ENCODE data around the gene COL5A2. TPM values are rescaled to one million over a fixed set of nuclear protein-coding genes. Genes with fewer than 3 reads are reported as not detected.

Gene COL5A2
- polyA plus RNA-seq, result under 1 TPM in 1 of 3 donors, not detected in 2; 0.04 TPM

DNA sequence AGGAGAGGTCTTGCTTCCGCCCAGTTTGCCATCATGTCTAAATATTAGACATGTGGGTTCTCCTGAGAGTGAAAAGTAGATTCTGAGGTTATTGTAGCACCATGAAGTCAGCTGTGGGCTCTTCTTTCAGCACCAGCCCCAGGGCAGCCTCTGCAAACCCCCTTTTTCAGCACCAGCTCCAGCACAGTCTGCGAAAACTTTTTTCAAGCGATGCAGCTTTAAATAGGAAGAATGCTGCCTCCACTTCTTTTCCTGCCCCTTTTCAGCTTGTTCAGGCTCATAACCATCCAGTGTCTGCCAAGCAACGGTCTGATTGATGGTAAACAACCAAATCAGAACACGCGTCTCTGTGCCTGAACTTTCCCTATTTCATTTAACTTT, at the start of gene COL5A2:
COL5A2 (minus strand) TSS at position 192 of the 381 bp plus-strand sequence; CDS start at position 35, 157 bp downstream.
- Mint-ChIP-seq H3K27me3 (ENCODE audit: low read depth in 3 of 3) (peaks cover 0 to 2% (median 2%) of the 10 kb centered on the region in 3 donors), H3K27ac (no peak within 1 kb of the TSS), H3K36me3 (no peaks in the 10 kb centered on the region), H3K9me3 (peaks cover 0 to 11% (median 4%) of the 10 kb centered on the region in 6 donors), H3K4me3 (no peak within 1 kb of the TSS), H3K4me1 (no peaks in the 10 kb centered on the region)
- no peak for DNase-seq

DNA sequence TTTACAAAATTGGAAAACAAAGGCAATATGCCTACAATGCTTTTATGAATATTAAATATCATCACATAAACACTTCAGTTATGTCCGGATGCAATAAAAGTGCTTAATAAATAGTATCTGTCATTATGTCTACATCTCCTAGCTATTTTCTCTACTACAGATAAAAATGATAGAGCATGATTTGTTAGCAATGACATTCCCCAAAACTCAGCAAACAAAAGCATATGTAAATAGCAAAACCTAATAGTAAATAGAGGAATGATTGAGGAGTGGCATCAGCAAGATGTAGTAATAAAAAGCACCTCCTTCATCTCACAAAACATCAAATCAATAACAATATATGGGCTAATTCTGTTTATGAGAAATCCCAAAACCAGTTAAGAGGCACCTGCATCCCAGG, 46.5 kb upstream of the COL5A2 start:
- no peak overlapping the region for H3K27ac Mint-ChIP-seq

DNA sequence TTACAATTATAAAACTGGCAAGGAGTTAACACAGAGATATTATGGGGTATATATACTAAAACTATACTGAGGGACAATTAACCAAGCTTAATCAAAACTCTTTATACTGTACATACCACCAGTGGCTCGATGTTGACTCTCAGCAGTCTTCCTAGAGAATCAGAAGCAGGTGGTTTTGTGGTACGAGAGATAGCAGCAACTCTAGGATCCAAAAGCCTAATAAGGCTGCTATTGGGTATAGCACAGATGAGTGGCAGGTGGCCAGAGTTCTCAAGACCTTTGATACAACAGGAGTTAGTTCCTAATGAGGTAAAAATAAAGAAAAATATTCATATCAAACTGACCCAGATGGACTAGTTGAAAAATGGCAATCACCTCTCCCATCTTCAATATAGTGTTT, 45.5 kb upstream of the COL5A2 start:
- H3K36me3 Mint-ChIP-seq, result no peaks in the 10 kb centered on the region
- no peak for DNase-seq
- H3K27me3 Mint-ChIP-seq (ENCODE audit: low read depth in 3 of 3), result no peaks in the 10 kb centered on the region
- H3K4me3 Mint-ChIP-seq, result no peak overlapping the region
- no peaks in the 10 kb centered on the region for H3K4me1 Mint-ChIP-seq
- H3K9me3 Mint-ChIP-seq, result peaks cover 0 to 9% (median 5%) of the 10 kb centered on the region in 6 donors
- H3K27ac Mint-ChIP-seq, result no peak overlapping the region

More for the DNA sequence above, 46.5 kb upstream of the COL5A2 start:
- Mint-ChIP-seq H3K4me1 (no peaks in the 10 kb centered on the region), H3K36me3 (no peaks in the 10 kb centered on the region), H3K9me3 (peaks cover 0 to 9% (median 5%) of the 10 kb centered on the region in 6 donors), H3K4me3 (no peak overlapping the region), H3K27me3 (ENCODE audit: low read depth in 3 of 3) (no peaks in the 10 kb centered on the region)
- DNase-seq, result no peak

GRCh38 chr2:189222468-189223105, 43.0 kb upstream of the COL5A2 start:
- no peak overlapping the region for H3K4me3 Mint-ChIP-seq
- no peaks in the 10 kb centered on the region for H3K27me3 Mint-ChIP-seq (ENCODE audit: low read depth in 3 of 3)
- no peak for DNase-seq
- no peak overlapping the region for H3K27ac Mint-ChIP-seq
- peaks cover 0 to 11% (median 2%) of the 10 kb centered on the region in 6 donors for H3K9me3 Mint-ChIP-seq
- no peaks in the 10 kb centered on the region for H3K4me1 Mint-ChIP-seq
- H3K36me3 Mint-ChIP-seq, result no peaks in the 10 kb centered on the region

GRCh38 chr2:189221811-189222467, 42.4 kb upstream of the COL5A2 start:
- no peak overlapping the region for H3K4me3 Mint-ChIP-seq
- no peaks in the 10 kb centered on the region for H3K4me1 Mint-ChIP-seq
- H3K27me3 Mint-ChIP-seq (ENCODE audit: low read depth in 3 of 3), result no peaks in the 10 kb centered on the region
- H3K27ac Mint-ChIP-seq, result no peak overlapping the region
- no peak for DNase-seq
- H3K9me3 Mint-ChIP-seq, result peaks cover 0 to 13% (median under 1%) of the 10 kb centered on the region in 6 donors
- H3K36me3 Mint-ChIP-seq, result no peaks in the 10 kb centered on the region

GRCh38 chr2:189218236-189218635, 38.7 kb upstream of the COL5A2 start:
- H3K4me1 Mint-ChIP-seq, result no peaks in the 10 kb centered on the region
- no peak overlapping the region for H3K4me3 Mint-ChIP-seq
- peaks cover 0 to 2% (median 0%) of the 10 kb centered on the region in 3 donors for H3K27me3 Mint-ChIP-seq (ENCODE audit: low read depth in 3 of 3)
- no peak for DNase-seq
- H3K27ac Mint-ChIP-seq, result no peak overlapping the region
- H3K9me3 Mint-ChIP-seq, result peaks cover 0 to 4% (median 0%) of the 10 kb centered on the region in 6 donors
- H3K36me3 Mint-ChIP-seq, result no peaks in the 10 kb centered on the region

GRCh38 chr2:189217541-189217940, 38.0 kb upstream of the COL5A2 start:
- no peak overlapping the region for H3K4me3 Mint-ChIP-seq
- no peaks in the 10 kb centered on the region for H3K36me3 Mint-ChIP-seq
- peaks cover 0 to 4% (median under 1%) of the 10 kb centered on the region in 6 donors for H3K9me3 Mint-ChIP-seq
- no peaks in the 10 kb centered on the region for H3K4me1 Mint-ChIP-seq
- H3K27ac Mint-ChIP-seq, result no peak overlapping the region
- H3K27me3 Mint-ChIP-seq (ENCODE audit: low read depth in 3 of 3), result peaks cover 0 to 2% (median 0%) of the 10 kb centered on the region in 3 donors
- DNase-seq, result no peak

DNA sequence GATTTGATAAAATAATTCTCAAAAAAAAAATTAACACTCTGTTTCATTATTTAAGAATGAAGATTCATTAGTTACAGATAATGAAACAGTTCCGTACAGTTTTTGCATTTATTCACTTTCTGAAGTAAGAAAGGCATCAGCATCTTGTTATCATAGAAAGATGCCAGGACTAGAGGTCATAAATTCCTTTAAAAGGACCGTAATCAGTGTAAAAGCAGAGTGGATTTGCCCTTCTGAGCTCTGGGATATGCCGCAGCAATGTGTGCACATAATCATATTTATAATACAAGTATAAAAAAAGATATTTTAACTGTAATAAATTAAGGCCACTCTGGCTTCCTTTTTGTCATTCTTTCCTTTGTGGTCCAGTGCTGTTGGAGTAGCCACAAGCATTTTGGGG, 37.5 kb upstream of the COL5A2 start:
- H3K27ac Mint-ChIP-seq, result no peak overlapping the region

DNA sequence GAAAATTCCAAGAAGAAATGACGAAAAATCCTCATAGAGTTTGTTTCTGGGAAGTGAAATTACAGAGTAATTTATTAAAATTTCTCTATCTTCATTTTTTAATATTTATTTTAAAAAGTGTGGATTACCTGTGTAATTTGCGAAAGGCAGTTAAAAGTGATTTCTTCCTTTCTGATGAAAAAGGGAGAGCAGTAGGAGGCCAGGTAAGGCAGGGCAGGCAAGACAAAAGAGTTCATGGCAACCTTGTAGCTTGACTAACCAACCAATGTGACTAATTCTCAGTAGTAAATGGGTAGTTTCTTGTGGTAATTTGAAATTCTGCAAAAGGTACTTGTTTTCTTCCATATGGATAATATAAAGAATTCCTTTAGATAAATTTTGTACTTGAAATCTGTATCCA, 34.9 kb upstream of the COL5A2 start:
- Mint-ChIP-seq H3K4me3 (no peak overlapping the region), H3K4me1 (no peaks in the 10 kb centered on the region), H3K9me3 (peaks cover 0 to 12% (median under 1%) of the 10 kb centered on the region in 6 donors), H3K36me3 (no peaks in the 10 kb centered on the region), H3K27ac (no peak overlapping the region), H3K27me3 (ENCODE audit: low read depth in 3 of 3) (peaks cover 0 to 2% (median 0%) of the 10 kb centered on the region in 3 donors)
- DNase-seq, result no peak

More for the DNA sequence above, 37.5 kb upstream of the COL5A2 start:
- no peak for DNase-seq
- no peaks in the 10 kb centered on the region for H3K36me3 Mint-ChIP-seq
- peaks cover 0 to 4% (median 2%) of the 10 kb centered on the region in 6 donors for H3K9me3 Mint-ChIP-seq
- H3K4me1 Mint-ChIP-seq, result no peaks in the 10 kb centered on the region
- H3K4me3 Mint-ChIP-seq, result no peak overlapping the region
- peaks cover 0 to 2% (median 0%) of the 10 kb centered on the region in 3 donors for H3K27me3 Mint-ChIP-seq (ENCODE audit: low read depth in 3 of 3)

DNA sequence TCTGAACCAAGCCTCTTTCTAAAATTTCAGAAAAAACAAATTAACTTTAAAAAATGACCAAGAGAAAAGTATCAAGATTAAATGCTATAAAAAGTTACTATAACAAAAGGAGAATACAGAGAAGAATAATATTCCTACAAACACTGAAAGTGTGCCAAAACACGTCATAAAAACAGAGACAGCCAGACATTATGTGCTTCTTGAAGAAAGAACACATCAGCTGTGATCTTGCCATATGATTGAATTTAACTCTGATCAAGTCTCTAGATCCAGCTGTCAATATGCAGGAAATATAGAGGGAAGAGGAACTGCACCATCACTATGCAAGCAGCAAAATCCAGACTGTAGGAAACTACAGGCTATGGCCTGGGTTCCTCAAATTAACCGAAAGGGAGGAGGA, 33.7 kb upstream of the COL5A2 start:
- no peak overlapping the region for H3K4me3 Mint-ChIP-seq

GRCh38 chr2:189210250-189211087, 30.9 kb upstream of the COL5A2 start:
- no peaks in the 10 kb centered on the region for H3K36me3 Mint-ChIP-seq
- no peak for DNase-seq
- no peak overlapping the region for H3K4me3 Mint-ChIP-seq
- peaks cover 0 to 4% (median 0%) of the 10 kb centered on the region in 3 donors for H3K27me3 Mint-ChIP-seq (ENCODE audit: low read depth in 3 of 3)
- no peaks in the 10 kb centered on the region for H3K4me1 Mint-ChIP-seq
- H3K9me3 Mint-ChIP-seq, result peaks cover 3 to 17% (median 5%) of the 10 kb centered on the region in 6 donors
- no peak overlapping the region for H3K27ac Mint-ChIP-seq

More for the DNA sequence above, 33.7 kb upstream of the COL5A2 start:
- Mint-ChIP-seq H3K4me1 (no peaks in the 10 kb centered on the region), H3K9me3 (peaks cover 0 to 13% (median 2%) of the 10 kb centered on the region in 6 donors), H3K27ac (no peak overlapping the region), H3K27me3 (ENCODE audit: low read depth in 3 of 3) (peaks cover 0 to 2% (median 0%) of the 10 kb centered on the region in 3 donors), H3K36me3 (no peaks in the 10 kb centered on the region)
- no peak for DNase-seq

GRCh38 chr2:189208254-189208653, 28.7 kb upstream of the COL5A2 start:
- Mint-ChIP-seq H3K27me3 (ENCODE audit: low read depth in 3 of 3) (peaks cover 0 to 2% (median 0%) of the 10 kb centered on the region in 3 donors), H3K27ac (no peak overlapping the region), H3K4me1 (no peaks in the 10 kb centered on the region), H3K36me3 (no peaks in the 10 kb centered on the region), H3K9me3 (peaks cover 3 to 25% (median 6%) of the 10 kb centered on the region in 6 donors), H3K4me3 (no peak overlapping the region)
- no peak for DNase-seq

GRCh38 chr2:189204322-189204941, 24.9 kb upstream of the COL5A2 start:
- DNase-seq, result no peak
- Mint-ChIP-seq H3K4me3 (no peak overlapping the region), H3K9me3 (peaks cover 0 to 17% (median 5%) of the 10 kb centered on the region in 6 donors), H3K27ac (no peak overlapping the region), H3K27me3 (ENCODE audit: low read depth in 3 of 3) (peaks cover 0 to 2% (median 0%) of the 10 kb centered on the region in 3 donors), H3K36me3 (no peaks in the 10 kb centered on the region), H3K4me1 (no peaks in the 10 kb centered on the region)

All from immature natural killer cell (primary cell).